Measurements from ENCODE around the gene SC5D.

GRCh38 chr11:121347094-121347493, 54.5 kb downstream of the SC5D start:
- TF ChIP-seq TAF1 (IDR thresholded peaks at IDR 0.05; ENCODE audit: borderline replicate concordance, insufficient read depth, low read length), result no peak
- no peak for TF ChIP-seq POLR2AphosphoS5 (IDR thresholded peaks at IDR 0.05; ENCODE audit: low read depth, low read length)
